COLO668 (cell line): ENCODE measurements around the gene KRT4.

ENCODE experiments used
- DNase-seq: peaks from one replicate; lab custom pipeline; 2025; ENCODE audit not compliant: unreplicated experiment; lab: John Stamatoyannopoulos, UW

The KRT4 gene

DNA sequence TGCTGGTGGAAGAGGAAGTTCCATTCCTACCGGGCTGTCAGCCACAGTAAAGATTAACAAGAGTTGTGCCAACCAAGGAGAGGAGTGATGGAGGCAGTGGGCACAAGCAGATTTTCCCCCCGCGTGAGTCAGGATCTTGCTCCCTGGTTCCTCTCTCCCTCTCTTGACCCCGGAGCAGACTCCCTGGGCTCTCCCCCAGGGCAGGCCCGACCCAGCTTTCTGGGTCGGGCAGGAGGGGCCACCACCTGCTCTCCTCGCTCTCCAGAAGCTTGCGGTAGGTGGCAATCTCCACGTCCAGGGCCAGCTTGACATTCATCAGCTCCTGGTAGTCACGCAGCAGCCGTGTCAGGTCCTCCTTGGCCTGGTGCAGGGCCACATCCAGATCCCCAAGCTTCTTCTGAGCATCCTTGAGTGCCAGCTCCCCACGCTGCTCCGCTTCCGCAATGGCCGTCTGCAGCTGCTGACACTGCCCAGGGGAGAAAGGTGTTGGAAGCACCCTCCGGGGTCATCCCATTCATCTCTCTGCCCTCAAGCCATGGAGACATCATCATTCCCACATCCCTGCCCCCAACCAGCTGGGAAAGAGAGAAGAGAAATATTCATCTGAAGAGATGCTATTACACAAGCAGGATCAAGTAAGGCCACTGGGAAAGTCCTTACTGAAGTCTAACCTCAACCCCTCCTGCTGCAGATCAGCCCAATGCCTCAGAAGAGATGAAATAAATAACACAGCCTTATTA is 9.0 kb upstream of the KRT4 start:
- DNase-seq: no peak

DNA sequence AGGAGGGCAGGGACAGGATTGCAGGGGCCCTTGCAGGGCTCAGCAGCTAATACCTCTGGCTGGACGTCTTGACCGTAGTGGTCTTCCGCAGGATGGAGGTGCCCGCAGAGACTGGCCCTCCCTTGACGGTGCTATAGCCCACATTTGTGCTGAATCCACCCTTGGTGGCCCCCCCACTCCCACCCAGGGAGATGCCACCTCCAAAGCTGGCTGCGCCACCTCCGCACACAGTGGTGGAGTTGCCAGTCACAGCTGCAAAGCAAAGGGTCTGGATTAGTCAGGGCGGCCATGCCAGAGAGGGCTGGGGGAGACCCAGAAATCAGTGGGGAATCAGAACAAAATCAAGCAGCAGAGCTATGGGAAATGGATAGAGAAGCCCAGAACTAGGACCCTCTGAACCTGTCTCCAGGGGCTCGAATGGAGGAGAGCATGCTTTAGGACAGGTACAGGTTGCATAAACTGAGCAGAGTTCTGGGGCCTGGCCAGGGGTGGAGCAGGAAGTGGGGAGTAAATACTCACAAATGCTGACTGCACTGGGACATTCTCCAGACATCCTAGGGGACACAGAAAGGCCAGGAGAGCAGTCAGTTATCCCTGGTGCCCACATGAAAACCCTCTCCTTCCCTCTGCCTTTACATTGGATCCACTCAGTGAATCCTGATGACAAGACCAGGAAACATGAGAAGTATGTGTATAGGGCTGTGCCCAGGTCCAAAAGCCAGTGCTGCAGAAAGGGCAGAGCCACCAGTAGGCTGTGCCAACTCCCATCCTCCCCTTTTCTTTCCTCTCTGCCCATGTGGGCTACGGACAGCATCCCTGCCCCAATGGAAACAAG is 8.1 kb upstream of the KRT4 start:
- DNase-seq: no peak

DNA sequence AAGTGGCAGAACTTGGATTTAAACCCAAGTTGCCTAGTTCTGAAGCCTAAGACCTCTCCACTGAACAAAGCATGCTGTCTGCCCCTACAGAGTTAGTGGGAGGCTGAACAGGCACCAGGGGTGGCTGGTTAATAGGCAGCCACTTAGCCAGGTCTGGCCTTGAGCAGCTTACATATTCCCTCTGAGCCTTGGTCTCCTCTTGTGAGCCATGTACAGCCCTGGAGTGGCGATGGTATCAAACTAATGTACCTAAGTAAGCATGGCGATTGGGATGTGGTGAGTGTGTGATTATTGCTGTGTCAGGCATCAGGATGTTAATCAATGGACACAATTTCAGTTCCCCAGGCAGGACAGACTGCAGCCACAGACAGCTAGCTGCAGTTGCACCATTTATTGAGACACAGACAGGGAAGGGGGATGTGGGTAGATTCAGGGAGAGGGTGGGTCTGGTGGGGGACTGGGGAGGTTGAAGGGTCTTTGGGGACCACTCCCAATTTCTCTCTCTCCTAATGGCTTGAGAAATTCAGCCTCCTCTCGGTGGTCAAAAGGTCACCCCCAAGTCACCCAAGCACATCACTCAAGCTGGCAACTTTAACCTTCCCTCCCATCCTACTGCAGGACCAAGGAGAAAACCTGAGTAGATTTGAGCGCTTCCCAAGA is 7.3 kb upstream of the KRT4 start:
- DNase-seq: no peak

DNA sequence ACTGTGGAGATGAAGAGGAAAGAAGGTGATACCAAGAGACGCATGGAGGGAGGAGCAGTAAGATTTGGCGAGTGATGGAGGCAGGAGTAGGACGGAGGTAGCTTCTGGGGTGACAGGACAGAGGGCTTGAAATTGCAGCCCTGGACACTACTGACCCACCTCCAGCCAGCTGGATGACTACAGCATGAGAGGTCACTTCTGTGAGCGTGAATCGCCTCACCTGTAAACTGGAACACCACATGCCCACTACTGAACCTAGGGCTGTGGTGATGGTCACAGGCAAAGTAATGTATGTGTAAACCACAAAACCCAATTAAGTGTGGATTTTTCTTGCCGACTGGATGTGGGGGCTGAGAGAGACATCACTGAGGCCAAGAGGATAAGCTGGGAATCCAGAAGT is 6.6 kb upstream of the KRT4 start:
- no peak for DNase-seq

DNA sequence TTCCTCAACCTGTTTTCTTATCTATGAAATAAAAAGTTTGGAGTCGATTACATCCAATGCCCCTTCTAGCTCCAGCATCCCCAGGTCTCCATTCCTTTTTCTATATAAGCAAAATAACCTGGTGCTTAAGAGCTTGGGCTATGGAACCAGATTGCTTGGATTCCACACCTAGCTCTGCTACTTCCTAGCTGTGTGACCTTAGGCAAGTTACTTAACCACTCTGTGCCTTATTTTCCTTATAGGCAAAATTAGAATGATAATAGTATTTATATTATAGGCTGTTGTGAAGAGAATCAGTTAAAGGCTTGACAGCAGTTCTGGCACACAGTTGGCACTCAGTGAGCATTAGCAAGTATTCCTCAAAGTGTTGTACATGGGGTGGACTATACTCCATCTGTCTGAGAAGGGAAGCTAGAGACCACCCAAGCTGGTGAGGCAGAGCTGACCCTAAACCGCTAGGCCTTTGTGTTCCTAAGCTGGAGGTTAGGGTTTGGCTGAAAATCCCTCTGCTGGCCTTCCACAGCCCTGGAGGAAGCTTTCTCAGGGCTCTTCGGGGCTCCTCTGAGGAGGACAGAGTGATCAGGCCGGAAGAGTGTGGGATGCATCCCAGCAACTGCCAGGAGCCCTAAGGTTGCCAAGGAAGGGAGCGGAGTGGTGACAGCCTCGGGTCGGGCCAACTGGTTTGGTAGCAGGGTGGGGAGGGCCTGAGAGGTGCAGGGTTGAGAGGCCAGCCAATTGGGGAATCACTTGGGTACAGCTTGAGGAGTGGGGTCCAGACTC is 6.0 kb upstream of the KRT4 start:
- DNase-seq: no peak

DNA sequence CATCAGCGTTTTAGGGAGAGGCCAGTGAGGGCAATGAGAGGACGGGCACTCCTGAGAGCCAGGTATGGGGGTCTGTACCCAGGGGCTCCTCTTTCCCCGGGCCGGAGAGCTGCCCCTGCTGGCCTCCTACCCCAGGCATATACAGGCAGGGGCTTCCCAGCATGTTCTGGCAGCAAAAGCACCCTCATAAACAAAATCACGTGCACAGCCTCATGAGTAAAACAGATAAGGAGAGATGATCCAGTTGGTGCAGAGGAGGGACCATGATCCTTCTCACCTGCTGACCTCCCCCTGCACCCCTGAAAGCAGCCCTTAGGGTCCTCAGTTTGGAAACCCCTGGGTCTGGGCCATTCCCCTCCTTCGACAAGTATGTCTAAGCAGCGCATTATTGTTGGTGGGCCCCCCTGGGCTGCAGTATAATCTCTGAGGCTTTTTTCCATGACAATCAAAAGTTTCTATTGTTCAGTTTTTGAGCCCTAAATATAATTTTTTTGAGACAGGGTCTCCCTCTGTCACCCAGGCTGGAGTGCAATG is 5.0 kb upstream of the KRT4 start:
- no peak for DNase-seq

DNA sequence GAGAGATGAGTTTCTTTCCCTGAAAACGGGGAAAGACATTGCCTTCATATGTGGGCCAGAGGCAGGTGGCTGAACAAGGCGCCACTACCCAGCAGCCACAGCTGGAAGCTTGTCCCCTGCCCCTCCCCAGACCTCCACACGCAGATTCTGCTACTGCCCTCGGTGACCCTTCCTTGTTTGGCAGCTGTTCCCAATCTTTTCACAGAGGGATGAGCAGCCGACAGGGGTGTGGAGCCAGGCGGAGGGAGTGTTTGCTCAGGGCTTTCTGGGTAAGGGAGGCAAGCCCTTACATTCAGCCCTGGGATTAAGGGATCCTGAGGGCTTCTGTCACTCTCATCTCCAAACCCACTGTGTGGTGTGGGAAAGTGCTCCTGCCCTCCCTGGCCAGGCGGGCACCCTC is 4.5 kb upstream of the KRT4 start:
- DNase-seq: peak; percentile 8

DNA sequence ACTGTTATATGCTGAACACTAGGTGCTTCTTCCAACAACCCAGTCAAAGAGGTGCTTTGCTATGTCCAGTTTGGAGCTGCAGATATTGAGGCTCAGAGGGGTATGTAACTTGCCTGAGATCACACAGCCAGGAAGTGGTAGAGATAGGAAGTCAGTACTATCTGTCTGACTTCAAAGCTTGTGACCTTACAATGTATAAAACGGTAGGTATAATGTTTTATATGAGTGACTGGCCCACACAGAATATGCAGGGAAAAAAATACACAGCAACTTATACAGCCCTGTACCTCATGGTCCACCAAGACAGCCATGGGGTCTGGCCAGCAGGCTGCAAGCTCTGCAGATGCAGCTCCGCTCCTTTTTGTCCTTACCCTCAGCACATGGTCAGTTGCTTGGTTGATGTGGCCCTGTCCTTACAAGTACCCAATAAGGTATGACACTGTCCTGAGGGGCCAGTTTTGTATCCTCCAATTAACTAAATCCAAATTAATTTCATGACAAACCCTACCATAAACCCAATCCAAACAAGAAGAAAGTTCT is 3.9 kb upstream of the KRT4 start:
- DNase-seq: no peak

DNA sequence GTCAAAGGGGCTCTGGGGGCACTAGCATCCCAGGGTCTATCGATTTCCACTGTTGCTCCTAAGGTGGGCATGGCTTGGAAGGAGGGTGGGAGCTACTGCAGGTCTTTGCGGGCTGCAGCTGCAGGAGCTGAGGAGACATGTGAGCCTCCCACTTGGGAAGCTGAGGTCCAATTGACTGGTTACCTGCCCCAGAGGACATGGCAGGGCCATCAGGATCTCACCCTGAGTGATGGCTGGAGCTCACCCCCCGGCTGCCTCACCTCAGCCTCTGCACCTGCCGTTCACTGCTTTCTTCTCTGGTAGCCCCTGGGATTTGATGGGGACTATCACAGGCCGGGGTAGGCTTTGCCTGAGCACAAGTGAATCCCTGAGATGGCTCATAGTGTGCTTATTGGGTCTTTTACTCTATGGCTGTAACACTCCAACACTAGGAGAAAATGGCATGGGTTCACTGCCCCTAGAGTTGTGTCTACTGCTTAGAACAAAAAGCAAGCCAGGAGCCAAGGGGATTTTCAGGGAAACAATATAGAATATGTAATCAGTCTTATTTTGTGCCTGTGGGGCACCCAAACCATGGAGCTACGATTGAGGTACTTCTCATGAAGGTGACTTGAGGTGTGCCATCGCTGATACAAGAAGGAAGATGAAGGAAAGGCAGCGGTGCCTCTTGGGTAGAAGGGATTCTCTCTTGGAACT is 3.2 kb upstream of the KRT4 start:
- DNase-seq: no peak

DNA sequence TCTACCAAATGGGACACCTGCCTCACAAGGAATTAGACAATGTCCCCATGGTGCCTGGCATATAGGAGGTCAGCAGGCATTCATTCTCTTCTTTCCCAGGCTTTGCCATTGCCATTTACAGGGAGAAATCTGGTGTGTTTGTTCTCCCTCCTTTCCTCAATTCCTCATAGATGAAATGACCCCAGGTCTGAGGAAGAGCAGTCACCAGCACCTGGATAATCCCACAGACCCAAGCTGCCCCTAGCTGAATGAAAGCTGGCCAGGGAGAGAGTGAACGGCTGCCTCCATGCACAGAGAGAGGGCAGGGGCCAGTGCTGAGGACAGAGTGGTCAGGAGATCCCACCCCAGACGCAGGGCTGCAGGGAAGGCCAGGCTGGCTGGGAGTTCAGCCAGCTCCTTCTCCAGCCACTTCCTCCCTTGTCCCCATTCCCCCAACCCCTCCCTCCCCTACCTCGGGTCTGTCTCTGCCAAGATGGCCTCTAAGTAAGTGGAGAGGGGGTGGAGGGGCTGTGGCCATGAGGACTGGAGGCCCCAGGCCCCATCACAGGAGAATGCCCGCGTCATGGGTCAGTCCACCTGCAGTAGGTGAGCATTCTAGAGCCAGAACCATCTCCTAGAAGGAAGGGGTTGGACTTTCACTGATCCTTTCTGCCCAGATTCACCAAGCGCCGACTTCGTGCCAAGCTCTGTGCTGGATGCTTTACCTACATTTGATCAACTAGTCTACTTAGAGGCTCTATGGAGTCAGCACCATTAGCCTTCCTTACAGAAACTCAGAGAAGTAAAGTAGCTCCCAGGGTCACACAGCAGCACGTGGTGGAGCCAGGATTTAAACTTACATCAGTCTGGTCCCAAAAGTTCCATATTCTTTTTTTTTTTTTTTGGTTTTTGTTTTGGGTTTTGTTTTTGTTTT is 2.0 kb upstream of the KRT4 start:
- DNase-seq: no peak

DNA sequence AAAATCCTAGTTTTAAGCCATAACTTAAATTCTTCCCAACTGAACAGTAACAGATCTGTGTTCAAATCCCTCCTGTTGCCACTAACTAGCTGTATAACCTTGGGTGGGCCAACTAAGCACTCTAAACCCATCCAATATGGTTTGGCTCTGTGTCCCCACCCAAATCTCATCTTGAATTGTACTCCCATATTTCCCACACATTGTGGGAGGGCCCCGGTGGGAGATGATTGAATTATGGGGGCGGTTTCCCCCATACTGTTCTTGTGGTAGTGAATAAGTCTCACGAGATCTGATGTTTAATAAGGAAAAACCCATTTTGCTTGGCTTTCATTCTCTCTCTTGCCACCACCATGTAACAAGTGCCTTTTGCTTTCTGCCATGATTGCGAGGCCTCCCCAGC is 1.2 kb upstream of the KRT4 start:
- no peak for DNase-seq

DNA sequence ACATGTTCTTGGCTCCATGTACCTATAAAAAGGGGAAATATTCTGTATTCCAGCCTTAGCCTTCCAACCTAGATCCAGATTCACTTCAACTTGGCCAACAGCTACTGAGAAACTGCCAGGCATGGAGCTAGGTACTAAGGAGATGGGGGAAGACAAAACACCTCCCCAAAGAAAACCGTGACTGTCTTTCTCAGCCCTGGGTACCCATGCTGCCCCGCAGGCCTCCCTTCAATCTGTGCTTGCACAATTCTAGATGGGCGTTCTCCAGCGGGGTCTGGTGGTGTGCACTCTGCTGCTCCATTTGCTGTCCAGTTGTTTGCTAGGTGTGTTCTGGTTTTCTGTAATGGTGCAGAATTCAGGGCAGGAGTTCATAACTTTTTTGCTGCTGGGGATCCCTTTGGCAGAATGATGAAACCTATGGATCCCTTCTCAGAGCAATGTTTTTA is 817 bp upstream of the KRT4 start:
- no peak for DNase-seq

DNA sequence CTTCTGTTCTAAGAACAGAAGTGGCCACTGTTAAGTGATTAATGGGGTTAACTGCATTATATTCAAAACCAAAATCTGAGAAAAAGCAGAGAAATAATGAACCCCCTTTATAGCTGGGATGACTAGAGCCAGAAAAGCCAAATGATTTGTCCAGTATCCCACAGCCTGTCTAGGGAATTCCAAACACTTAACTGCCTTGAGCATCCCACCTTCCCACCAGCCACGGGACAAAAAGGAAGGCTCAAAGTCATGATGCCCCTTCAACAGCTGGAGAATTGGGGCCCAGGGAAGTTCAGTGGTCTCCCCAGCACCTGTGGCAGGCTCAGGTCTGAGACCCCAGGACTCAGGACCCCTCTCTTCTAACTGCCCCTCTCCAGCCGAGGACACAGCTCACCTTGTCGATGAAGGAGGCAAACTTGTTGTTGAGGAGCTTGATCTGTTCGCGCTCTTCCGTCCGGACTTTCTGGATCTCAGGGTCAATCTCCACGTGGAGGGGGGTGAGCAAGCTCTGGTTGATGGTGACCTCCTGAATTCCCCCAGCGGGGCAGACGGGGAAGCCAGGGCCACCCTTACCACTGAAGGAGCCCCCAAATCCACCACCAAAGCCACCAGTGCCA is 605 bp downstream of the KRT4 start:
- no peak for DNase-seq

DNA sequence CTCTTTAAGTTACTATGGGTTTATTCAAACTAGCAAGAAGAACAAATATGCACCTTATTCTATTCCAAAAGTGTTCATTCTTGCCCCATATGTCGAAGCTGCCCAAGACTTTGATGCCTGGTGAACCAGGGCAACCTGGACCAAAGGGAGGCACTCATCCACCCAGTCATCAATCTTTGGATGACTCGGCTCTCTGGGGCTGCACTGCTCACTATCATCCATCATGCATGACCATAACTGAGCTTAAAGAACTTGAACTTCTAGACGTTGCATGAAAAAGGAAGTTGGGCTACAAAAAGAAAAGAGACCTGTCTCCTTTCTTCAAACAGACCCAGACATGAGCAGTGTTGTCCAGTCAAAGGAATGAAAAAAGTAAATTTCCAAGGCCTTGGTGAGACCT is 1.2 kb downstream of the KRT4 start:
- no peak for DNase-seq

DNA sequence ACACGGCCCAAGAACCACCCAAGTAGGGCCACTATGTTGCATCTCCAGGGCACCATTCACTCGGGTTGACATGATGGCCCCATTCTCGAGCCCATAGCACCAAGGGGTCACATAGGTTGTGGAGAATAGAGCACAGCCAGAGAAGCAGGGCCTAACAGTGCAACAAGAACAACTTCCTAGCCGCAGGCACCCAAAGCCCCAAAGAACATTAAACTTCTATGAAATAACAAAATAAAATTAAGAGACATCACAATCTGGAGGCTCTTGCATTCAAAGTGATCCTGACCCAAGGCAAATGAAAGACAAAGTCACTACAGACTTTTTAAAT is 1.9 kb downstream of the KRT4 start:
- no peak for DNase-seq

DNA sequence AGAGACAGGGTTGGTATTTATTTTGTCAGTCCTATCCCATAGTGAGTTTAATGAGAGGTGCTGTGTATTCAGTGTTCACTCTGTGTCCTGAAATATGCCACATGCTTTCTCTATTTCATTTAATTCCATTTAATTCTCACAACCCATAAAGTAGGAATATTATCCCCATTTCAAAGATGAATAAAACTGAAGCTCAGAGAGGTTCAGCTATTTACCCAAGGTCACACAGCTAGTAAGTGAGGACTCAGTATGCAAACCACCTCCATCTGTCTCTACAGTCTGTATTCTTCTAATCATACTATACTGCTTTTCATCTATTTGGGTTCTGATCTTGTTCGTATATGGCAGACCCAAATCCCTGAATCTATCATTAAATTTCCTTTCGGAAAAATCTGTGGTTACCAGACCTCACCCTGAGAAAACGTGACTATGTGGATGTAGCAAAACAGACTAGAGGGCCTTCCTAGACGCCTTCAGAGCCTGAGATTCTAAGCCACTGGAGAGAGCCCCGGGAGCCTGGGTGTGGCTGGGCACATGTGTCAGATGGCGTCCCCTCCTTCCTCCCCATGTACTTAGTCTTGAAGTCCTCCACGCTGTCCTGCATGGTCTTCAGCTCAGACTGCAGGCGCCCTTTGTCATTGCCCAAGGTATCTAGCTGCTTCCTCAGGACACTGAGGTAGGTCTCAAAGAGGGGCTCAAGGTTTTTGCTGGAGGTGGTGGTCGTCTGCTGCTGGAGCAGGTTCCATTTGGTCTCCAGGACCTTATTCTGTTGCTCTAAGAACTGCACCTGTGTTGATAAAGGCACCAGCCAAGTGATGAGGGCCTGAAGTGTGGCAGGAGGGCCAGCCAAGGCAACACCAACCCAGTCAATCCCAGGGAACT is 2.5 kb downstream of the KRT4 start:
- no peak for DNase-seq

DNA sequence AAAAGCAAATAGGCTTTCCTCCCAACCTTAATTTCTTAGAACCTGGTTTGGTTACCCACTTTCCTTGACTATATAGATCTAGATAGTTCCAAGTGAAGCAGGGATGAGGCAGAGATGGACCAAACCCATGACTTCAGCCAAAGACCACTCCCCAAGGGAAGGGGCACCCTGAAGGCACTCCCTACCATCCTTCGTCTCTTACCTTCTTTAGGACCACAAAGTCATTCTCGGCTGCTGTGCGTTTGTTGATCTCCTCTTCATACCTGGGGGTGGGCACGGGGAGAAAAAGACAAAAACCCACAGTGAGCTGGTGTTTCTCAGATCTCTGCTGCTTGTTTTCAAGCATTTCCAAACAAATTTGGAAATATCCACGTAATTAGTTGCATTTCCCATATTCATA is 3.4 kb downstream of the KRT4 start:
- no peak for DNase-seq

DNA sequence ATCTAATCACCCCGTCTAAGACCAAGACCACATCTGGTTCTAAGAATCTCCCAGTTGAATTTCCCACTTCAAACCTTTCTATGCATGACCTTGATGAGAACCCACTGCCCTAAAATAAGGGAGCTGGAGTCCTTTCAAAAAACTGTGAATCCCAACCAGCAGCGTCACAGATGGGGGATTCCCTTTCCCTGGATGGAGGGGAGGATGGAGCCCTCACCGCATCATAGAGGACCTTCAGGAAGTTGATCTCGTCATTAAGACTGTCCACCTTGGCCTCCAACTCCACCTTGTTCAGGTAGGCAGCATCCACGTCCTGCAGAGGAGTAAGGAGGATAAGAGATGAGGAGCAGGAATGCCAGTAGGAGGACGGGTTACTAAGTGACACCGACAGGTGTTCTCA is 4.8 kb downstream of the KRT4 start:
- no peak for DNase-seq
